A549 (cell line): ENCODE data around the gene PSMD2. TPM values are rescaled to one million over a fixed set of nuclear protein-coding genes. Genes with fewer than 3 reads are reported as not detected.

Experiments used
- ATAC-seq, 2 experiments: fragments of 200-7000 bp in 1 of 2; fragments of >200 bp in 1 of 2; cut with Nextera tagmentation in 1 of 2; cut with Tn5 transposase in 1 of 2; 3 replicates each; pipeline versions ENCODE4 v1.8.0 to v1.9.1; 2018 to 2020; ENCODE audit warnings: mild to moderate bottlenecking in 1 of 2, moderate library complexity in 1 of 2
- CTCF ChIA-PET: fragments of 300-600 bp; sonication (Branson Sonifier 250); formaldehyde crosslinking; extraction: SDS; loops from one replicate; lab custom pipeline; 2021; ENCODE audit warnings: antibody characterized with exemption, inconsistent platforms; lab: Yijun Ruan, JAX
- POLR2A ChIA-PET: fragments of 350-600 bp; formaldehyde crosslinking; extraction: SDS; loops from one replicate; lab custom pipeline; 2021; ENCODE audit warnings: antibody characterized with exemption, inconsistent platforms; lab: Yijun Ruan, JAX
- DNase-seq, 2 experiments: peaks; one replicate each; pipeline versions ENCODE4 v3.0.0 to v3.0.0-alpha.2; 2011 to 2016; ENCODE audit warnings: low read depth in 1 of 2, low spot score in 1 of 2
- FAIRE-seq: peaks from 2 replicates; lab custom pipeline; 2011; peaks lifted over from hg19 to GRCh38; lab: Jason Lieb, UNC
- H3K27ac ChIP-seq, 2 experiments: fragments of >200 bp; sonication (Bioruptor Twin); formaldehyde crosslinking; 3 replicates each; pipeline ENCODE4 v1.5.1; 2016 to 2017
- H3K4me1 ChIP-seq: fragments of >200 bp; sonication (Bioruptor Twin); formaldehyde crosslinking; 3 replicates; pipeline ENCODE4 v1.6.1; 2016
- H3K4me2 ChIP-seq: fragments of >200 bp; sonication (Bioruptor Twin); formaldehyde crosslinking; 3 replicates; pipeline ENCODE4 v1.6.1; 2016
- H3K4me3 ChIP-seq: fragments of >200 bp; sonication (Bioruptor Twin); formaldehyde crosslinking; 3 replicates; pipeline ENCODE4 v1.5.1; 2016
- H3K9me3 ChIP-seq: fragments of >200 bp; sonication (Bioruptor Twin); formaldehyde crosslinking; 3 replicates; pipeline ENCODE4 v1.6.1; 2016
- BHLHE40 ChIP-seq: IDR thresholded peaks from 2 replicates; pipeline ENCODE4 v1.6.1; 2012; ENCODE audit warnings: low read depth, low read length, inconsistent platforms
- CEBPB ChIP-seq, 2 experiments: fragments of >200 bp in 1 of 2; sonication (Bioruptor Twin) in 1 of 2; formaldehyde crosslinking in 1 of 2; IDR thresholded peaks; 2 replicates each; pipeline ENCODE4 v1.6.1; 2012 to 2016
- CHD2 ChIP-seq: fragments of 150-350 bp; IDR thresholded peaks from 2 replicates; pipeline ENCODE4 v1.6.1; 2014; ENCODE audit warnings: low read length; ENCODE audit not compliant: partially characterized antibody
- EHF ChIP-seq: fragments of 250-450 bp; sonication (Bioruptor Pico); IDR thresholded peaks from 2 replicates; pipeline ENCODE4 v1.5.0; 2020; ENCODE audit warnings: mild to moderate bottlenecking
- EP300 ChIP-seq, 2 experiments: fragments of >200 bp; sonication (Bioruptor Twin); formaldehyde crosslinking; IDR thresholded peaks; 2 replicates in 1 of 2; 3 replicates in 1 of 2; pipeline ENCODE4 v1.6.1; 2016 to 2017
- FOSB ChIP-seq: fragments of 250-450 bp; sonication (Bioruptor Pico); IDR thresholded peaks from 2 replicates; pipeline ENCODE4 v1.5.0; 2020; ENCODE audit warnings: mild to moderate bottlenecking, moderate library complexity
- FOSL2 ChIP-seq, 2 experiments: fragments of 450-650 bp in 1 of 2; fragments of >200 bp in 1 of 2; sonication (Bioruptor Twin) in 1 of 2; formaldehyde crosslinking; IDR thresholded peaks; 2 replicates each; pipeline versions ENCODE4 v1.5.0 to v1.6.1; 2016 to 2020; ENCODE audit warnings: mild to moderate bottlenecking in 1 of 2, moderate library complexity in 1 of 2
- RARB ChIP-seq: fragments of 250-450 bp; sonication (Bioruptor Pico); IDR thresholded peaks from 2 replicates; pipeline ENCODE4 v1.8.0; 2021; ENCODE audit warnings: mild to moderate bottlenecking, moderate library complexity
- RFX5 ChIP-seq: fragments of 450-650 bp; IDR thresholded peaks from 2 replicates; pipeline ENCODE4 v1.7.1; 2014; ENCODE audit warnings: antibody characterized with exemption, mild to moderate bottlenecking, moderate library complexity
- ZC3H11A ChIP-seq: fragments of 450-650 bp; IDR thresholded peaks from 2 replicates; pipeline ENCODE4 v1.6.1; 2014; ENCODE audit warnings: antibody characterized with exemption, mild to moderate bottlenecking
- ZSCAN20 ChIP-seq: fragments of 250-450 bp; sonication (Bioruptor Pico); IDR thresholded peaks from 2 replicates; pipeline ENCODE4 v1.8.0; 2022; ENCODE audit warnings: mild to moderate bottlenecking, moderate library complexity
- WGBS: methylation state at CpG from one replicate; pipeline ENCODE4 v1.1.6; 2017; ENCODE audit errors: missing lambda C conversion rate; 5-methylcytosine and 5-hydroxymethylcytosine counted together
- polyA plus RNA-seq, 4 experiments: library from polyadenylated mRNA; depleted of rRNA in 3 of 4; stranded (reverse); fragments of >200 nt; fragmentation: RNase III in 1 of 4; extraction: RNeasy Plus Mini Kit Qiagen cat#74134 plus additional on column Dnase treatment in 1 of 4; gene quantifications; 2 replicates in 3 of 4; 3 replicates in 1 of 4; pipeline ENCODE4 v1.2.3, GENCODE V29; 2011 to 2017
- TF ChIP-seq, protein P1 (sequence below): fragments of >200 bp; sonication (Bioruptor Twin); formaldehyde crosslinking; IDR thresholded peaks from 3 replicates; pipeline ENCODE4 v1.5.1; 2016
- TF ChIP-seq, protein P2 (sequence below): IDR thresholded peaks from 2 replicates; pipeline ENCODE4 v1.6.1; 2012
- TF ChIP-seq, protein P3 (sequence below): fragments of >200 bp; sonication (Bioruptor Twin); formaldehyde crosslinking; IDR thresholded peaks from 3 replicates; pipeline ENCODE4 v1.6.1; 2016
- TF ChIP-seq, protein P4 (sequence below): fragments of >200 bp; sonication (Bioruptor Twin); formaldehyde crosslinking; IDR thresholded peaks from 2 replicates; pipeline ENCODE4 v1.6.1; 2016
- TF ChIP-seq, protein P5 (sequence below): fragments of 250-450 bp; sonication (Bioruptor Pico); IDR thresholded peaks from 2 replicates; pipeline ENCODE4 v1.5.0; 2020; ENCODE audit warnings: low read depth, mild to moderate bottlenecking, moderate library complexity
- TF ChIP-seq, protein P6 (sequence below): fragments of 150-350 bp; IDR thresholded peaks from 2 replicates; pipeline ENCODE4 v1.6.1; 2014; ENCODE audit warnings: low read depth, mild to moderate bottlenecking, low read length

Gene PSMD2
- polyA plus RNA-seq, 2 of the 4 experiments (the other 2 are of a cell fraction), result 267 to 541 TPM

- 15% methylated on average over 1 of the region's 1 CpG for WGBS
- no peak overlapping the region for H3K27ac ChIP-seq
- H3K4me2 ChIP-seq, result no peak overlapping the region
- TF ChIP-seq, protein P1, sequence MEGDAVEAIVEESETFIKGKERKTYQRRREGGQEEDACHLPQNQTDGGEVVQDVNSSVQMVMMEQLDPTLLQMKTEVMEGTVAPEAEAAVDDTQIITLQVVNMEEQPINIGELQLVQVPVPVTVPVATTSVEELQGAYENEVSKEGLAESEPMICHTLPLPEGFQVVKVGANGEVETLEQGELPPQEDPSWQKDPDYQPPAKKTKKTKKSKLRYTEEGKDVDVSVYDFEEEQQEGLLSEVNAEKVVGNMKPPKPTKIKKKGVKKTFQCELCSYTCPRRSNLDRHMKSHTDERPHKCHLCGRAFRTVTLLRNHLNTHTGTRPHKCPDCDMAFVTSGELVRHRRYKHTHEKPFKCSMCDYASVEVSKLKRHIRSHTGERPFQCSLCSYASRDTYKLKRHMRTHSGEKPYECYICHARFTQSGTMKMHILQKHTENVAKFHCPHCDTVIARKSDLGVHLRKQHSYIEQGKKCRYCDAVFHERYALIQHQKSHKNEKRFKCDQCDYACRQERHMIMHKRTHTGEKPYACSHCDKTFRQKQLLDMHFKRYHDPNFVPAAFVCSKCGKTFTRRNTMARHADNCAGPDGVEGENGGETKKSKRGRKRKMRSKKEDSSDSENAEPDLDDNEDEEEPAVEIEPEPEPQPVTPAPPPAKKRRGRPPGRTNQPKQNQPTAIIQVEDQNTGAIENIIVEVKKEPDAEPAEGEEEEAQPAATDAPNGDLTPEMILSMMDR, result no peak
- TF ChIP-seq RFX5, result no peak
- TF ChIP-seq, protein P2, sequence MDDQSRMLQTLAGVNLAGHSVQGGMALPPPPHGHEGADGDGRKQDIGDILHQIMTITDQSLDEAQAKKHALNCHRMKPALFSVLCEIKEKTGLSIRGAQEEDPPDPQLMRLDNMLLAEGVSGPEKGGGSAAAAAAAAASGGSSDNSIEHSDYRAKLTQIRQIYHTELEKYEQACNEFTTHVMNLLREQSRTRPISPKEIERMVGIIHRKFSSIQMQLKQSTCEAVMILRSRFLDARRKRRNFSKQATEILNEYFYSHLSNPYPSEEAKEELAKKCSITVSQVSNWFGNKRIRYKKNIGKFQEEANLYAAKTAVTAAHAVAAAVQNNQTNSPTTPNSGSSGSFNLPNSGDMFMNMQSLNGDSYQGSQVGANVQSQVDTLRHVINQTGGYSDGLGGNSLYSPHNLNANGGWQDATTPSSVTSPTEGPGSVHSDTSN, result no peak
- no peak for TF ChIP-seq EHF (CRISPR knock-in tag)
- TF ChIP-seq, protein P3, sequence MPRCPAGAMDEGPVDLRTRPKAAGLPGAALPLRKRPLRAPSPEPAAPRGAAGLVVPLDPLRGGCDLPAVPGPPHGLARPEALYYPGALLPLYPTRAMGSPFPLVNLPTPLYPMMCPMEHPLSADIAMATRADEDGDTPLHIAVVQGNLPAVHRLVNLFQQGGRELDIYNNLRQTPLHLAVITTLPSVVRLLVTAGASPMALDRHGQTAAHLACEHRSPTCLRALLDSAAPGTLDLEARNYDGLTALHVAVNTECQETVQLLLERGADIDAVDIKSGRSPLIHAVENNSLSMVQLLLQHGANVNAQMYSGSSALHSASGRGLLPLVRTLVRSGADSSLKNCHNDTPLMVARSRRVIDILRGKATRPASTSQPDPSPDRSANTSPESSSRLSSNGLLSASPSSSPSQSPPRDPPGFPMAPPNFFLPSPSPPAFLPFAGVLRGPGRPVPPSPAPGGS, result no peak
- TF ChIP-seq, protein P4, sequence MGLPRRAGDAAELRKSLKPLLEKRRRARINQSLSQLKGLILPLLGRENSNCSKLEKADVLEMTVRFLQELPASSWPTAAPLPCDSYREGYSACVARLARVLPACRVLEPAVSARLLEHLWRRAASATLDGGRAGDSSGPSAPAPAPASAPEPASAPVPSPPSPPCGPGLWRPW, result no peak
- TF ChIP-seq RARB (CRISPR knock-in tag), result no peak
- no peak for TF ChIP-seq BHLHE40
- TF ChIP-seq EP300 (IDR thresholded peaks at IDR 0.05), result no peak
- TF ChIP-seq ZSCAN20, result no peak
- TF ChIP-seq, protein P5, sequence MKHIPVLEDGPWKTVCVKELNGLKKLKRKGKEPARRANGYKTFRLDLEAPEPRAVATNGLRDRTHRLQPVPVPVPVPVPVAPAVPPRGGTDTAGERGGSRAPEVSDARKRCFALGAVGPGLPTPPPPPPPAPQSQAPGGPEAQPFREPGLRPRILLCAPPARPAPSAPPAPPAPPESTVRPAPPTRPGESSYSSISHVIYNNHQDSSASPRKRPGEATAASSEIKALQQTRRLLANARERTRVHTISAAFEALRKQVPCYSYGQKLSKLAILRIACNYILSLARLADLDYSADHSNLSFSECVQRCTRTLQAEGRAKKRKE (CRISPR knock-in tag), result no peak
- TF ChIP-seq ZC3H11A, result no peak
- no peak for TF ChIP-seq CEBPB (IDR thresholded peaks at IDR 0.05)
- ATAC-seq, result no peak
- ChIA-PET CTCF (interaction anchor here (0.6 to 1.6 kb wide), 3 partner anchors 17 to 377 kb away, joined by 3 to 7 read pairs (median 3); no protein-coding TSS in a partner anchor), POLR2A (interaction anchor here (0.6 kb wide), 1 partner anchor 119 kb away, joined by 8 read pairs; no protein-coding TSS in a partner anchor)
- DNase-seq, result no peak
- no peak overlapping the region for H3K4me3 ChIP-seq
- FAIRE-seq, result no peak
- H3K4me1 ChIP-seq, result no peaks in the 10 kb centered on the region
- no peaks in the 10 kb centered on the region for H3K9me3 ChIP-seq
Measured at GRCh38 chr3:184272269-184272668, 26.8 kb upstream of the PSMD2 start.

DNA sequence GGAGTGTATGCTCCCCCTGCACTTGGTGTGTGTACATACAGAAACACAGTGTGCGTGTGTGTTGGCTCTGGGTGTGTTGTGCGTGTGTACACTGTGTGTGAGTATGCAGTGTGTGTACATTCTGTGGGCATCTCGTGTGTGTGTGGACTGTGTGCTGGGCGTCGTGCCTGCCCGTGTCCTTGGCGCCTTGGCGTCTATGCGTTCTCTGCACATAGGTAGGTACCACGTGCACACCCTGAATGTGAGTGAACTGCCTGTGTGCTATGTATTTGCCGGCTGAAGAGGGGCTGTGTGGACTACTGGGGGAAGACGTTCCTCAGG is 23.7 kb upstream of the PSMD2 start:
- FAIRE-seq (no peak), ATAC-seq (no peak; a peak in 1 of 6 replicates), DNase-seq (no peak)
- TF ChIP-seq, protein P3, result no peak
- TF ChIP-seq FOSB (CRISPR knock-in tag), result no peak
- no peak for TF ChIP-seq CHD2
- TF ChIP-seq, protein P6, sequence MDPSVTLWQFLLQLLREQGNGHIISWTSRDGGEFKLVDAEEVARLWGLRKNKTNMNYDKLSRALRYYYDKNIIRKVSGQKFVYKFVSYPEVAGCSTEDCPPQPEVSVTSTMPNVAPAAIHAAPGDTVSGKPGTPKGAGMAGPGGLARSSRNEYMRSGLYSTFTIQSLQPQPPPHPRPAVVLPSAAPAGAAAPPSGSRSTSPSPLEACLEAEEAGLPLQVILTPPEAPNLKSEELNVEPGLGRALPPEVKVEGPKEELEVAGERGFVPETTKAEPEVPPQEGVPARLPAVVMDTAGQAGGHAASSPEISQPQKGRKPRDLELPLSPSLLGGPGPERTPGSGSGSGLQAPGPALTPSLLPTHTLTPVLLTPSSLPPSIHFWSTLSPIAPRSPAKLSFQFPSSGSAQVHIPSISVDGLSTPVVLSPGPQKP, result no peak
- TF ChIP-seq FOSL2 (IDR thresholded peaks at IDR 0.05), result no peak
- no peak for TF ChIP-seq FOSL2 (CRISPR knock-in tag; IDR thresholded peaks at IDR 0.05)
- TF ChIP-seq RFX5, result no peak
- H3K27ac ChIP-seq, result no peak overlapping the region
- POLR2A ChIA-PET, result no interaction called here
- H3K9me3 ChIP-seq, result no peaks in the 10 kb centered on the region
- WGBS, result 62% methylated on average over 6 of the region's 12 CpGs
- CTCF ChIA-PET, result no interaction called here
- H3K4me3 ChIP-seq, result no peak overlapping the region
- no peaks in the 10 kb centered on the region for H3K4me1 ChIP-seq
- no peak overlapping the region for H3K4me2 ChIP-seq
